Ovary (tissue), 9 donors: ENCODE results near the gene SPRED2. TPM values are rescaled to one million over a fixed set of nuclear protein-coding genes. Genes with fewer than 3 reads are reported as not detected.

Experiments
- DNase-seq, 5 donors: peaks; one replicate each; pipeline ENCODE4 v3.0.0-alpha.2; 2019 to 2020
- H3K27ac ChIP-seq, 2 donors: fragments of 200-600 bp; one replicate each; pipeline versions ENCODE4 v1.5.1 to v1.8.0; 2019 to 2022
- H3K27me3 ChIP-seq: fragments of 200-600 bp; one replicate; pipeline ENCODE4 v1.8.0; 2022
- H3K36me3 ChIP-seq: fragments of 200-600 bp; sonication (generic); one replicate; pipeline ENCODE4 v1.5.1; 2019
- H3K4me1 ChIP-seq: one replicate; pipeline ENCODE4 v1.8.1; 2013; ENCODE audit warnings: mild to moderate bottlenecking, moderate library complexity; ENCODE audit not compliant: insufficient read depth
- H3K4me3 ChIP-seq: fragments of 200-600 bp; sonication (generic); one replicate; pipeline ENCODE4 v1.5.1; 2017
- H3K9me3 ChIP-seq, 2 donors: fragments of 200-600 bp in 1 of 2; sonication (generic) in 1 of 2; one replicate each; pipeline versions ENCODE4 v1.5.1 to v1.8.1; 2013 to 2019; ENCODE audit warnings: mild to moderate bottlenecking in 1 of 2, moderate library complexity in 1 of 2
- EP300 ChIP-seq: sonication (generic); formaldehyde crosslinking; IDR thresholded peaks from one replicate; pipeline ENCODE4 v1.6.1; 2017; ENCODE audit warnings: antibody characterized with exemption
- POLR2A ChIP-seq: fragments of 450-650 bp; IDR thresholded peaks from one replicate; pipeline ENCODE4 v1.6.1; 2017; ENCODE audit warnings: antibody characterized with exemption, mild to moderate bottlenecking, moderate library complexity
- WGBS, 3 donors: extraction: QIAGEN DNeasy Blood & Tissue Kit in 1 of 3; methylation state at CpG; one replicate each; pipeline versions ENCODE4 v1.1.5 to v1.1.7; 2013 to 2017; 5-methylcytosine and 5-hydroxymethylcytosine counted together
- intact Hi-C, 4 donors: fragments of 100-400 bp; cut with DNase I; formaldehyde crosslinking; loops; one replicate each; pipeline versions ENCODE4 v1.11.0 to v1.15.1; 2022 to 2023
- polyA plus RNA-seq, 2 donors: library from polyadenylated mRNA; stranded (reverse); fragments of 200-250 nt in 1 of 2; fragments of 350-450 nt in 1 of 2; fragmentation: Illumina TruSeq in 1 of 2; extraction: RNeasy Lipid Tissue Mini Kit (QIAGEN cat#74804) in 1 of 2; gene quantifications; one replicate each; pipeline ENCODE4 v1.2.3, GENCODE V29; 2013 to 2014
- total RNA-seq, 7 donors: library from RNA; depleted of rRNA in 2 of 7; stranded (reverse); fragments of >200 nt in 2 of 7; fragmentation: NEBNext Ultra II Directional in 3 of 7; extraction: Animal tissue kit (Norgen Biotek cat#: 25700) in 3 of 7; gene quantifications; one replicate each; pipeline versions ENCODE4 v1.1.0 to v1.2.4, GENCODE V29; 2016 to 2023
- TF ChIP-seq, protein P1 (sequence below), 3 donors: fragments of 450-650 bp in 2 of 3; fragments of 200-600 bp in 1 of 3; IDR thresholded peaks; one replicate each; pipeline versions ENCODE4 v1.5.1 to v1.8.0; 2016 to 2022; ENCODE audit warnings: antibody characterized with exemption in 3 of 3, mild to moderate bottlenecking in 1 of 3
- donor health status: DM: no; HTN: no; CAD: no; lungs with moderate emphysema.
- donor health status: DM: no; HTN: no; CAD: no.
- donor health status: Bipolar disorder and iron deficiency.
- donor health status: DM: yes; HTN: yes; CAD: no.
- donor health status: DM: no; HTN: no; CAD: no.
- donor health status: DM: yes; HTN: yes; CAD: no.

The SPRED2 gene
- total and polyA plus RNA-seq, 9 donors, result 13.1 to 32.9 (median 17.6) TPM

DNA sequence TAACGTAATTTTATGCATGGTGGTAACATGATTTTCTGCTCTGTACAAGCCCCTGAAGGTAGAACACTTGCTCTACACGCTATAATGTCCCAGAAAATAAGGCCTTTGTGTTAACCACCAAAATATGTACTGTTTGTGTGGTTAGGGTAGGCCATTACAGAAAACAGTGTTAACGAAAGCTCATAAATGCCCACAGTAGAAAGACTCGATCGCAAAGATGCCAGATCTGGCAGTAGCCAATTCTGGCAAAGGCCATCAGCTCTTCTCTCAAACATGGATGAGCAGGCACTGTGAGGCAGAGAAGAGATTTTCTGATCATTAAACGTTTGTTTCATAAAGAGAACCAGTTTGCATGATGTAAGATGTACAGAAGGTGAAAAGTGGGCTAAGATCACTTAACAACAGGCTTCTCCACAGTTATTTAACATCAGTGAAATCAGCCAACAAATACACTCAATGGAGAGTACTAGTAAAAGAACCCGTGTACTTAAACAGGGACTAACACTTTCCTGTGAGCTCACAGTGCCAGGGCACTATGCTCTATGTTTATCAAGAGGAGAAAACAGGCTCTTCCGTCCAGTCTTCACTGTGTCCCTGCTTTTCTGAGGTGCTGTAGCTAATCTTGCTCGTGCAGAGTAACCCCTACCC lies 80.3 kb downstream of the SPRED2 start:
- TF ChIP-seq EP300 (no peak), POLR2A (no peak)
- TF ChIP-seq, protein P1, sequence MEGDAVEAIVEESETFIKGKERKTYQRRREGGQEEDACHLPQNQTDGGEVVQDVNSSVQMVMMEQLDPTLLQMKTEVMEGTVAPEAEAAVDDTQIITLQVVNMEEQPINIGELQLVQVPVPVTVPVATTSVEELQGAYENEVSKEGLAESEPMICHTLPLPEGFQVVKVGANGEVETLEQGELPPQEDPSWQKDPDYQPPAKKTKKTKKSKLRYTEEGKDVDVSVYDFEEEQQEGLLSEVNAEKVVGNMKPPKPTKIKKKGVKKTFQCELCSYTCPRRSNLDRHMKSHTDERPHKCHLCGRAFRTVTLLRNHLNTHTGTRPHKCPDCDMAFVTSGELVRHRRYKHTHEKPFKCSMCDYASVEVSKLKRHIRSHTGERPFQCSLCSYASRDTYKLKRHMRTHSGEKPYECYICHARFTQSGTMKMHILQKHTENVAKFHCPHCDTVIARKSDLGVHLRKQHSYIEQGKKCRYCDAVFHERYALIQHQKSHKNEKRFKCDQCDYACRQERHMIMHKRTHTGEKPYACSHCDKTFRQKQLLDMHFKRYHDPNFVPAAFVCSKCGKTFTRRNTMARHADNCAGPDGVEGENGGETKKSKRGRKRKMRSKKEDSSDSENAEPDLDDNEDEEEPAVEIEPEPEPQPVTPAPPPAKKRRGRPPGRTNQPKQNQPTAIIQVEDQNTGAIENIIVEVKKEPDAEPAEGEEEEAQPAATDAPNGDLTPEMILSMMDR (IDR thresholded peaks at IDR 0.05), result no peak
- WGBS, 3 donors, result 82 to 85% (median 85%) methylated on average over 9 of the region's 9 CpGs

DNA sequence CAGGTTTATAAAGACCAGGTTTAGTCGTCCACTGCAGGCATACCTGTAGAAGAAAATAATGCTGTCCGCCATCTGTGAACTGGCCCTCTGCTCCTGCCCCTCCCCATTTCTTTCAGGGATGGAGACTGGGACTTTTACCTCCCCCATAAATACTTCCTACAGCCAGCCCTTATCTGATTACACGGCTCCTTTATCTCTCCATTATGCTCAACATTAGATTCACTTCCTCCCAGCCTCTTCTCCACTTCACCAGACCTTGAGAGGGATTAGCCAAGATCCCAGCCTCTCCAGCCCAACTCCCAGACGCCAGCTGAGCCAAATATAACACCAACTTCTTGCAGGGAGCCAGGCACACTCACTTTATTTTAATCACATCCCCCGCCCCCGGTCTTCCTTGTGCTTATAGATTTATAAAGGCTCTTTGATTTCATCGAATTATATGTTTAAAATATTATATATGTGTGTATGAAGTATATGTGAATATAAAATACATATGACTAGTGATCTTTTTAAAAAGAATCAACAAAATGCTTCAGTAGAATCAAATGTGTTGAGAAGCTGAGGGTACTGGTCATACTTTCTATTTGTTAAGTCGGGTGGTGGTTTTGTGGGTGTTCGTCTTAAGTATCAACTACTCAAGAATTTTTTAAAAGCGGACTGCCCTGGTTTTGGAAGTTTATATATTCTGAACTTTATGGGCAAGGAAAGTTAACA lies 81.0 kb downstream of the SPRED2 start:
- Histone ChIP-seq H3K27ac (no peak overlapping the region), H3K9me3 (no peaks in the 10 kb centered on the region), H3K27me3 (no peaks in the 10 kb centered on the region), H3K4me1 (peaks cover 16% of the 10 kb centered on the region), H3K36me3 (no peaks in the 10 kb centered on the region), H3K4me3 (no peak overlapping the region)
- TF ChIP-seq EP300, result no peak
- TF ChIP-seq POLR2A, result no peak
- TF ChIP-seq, protein P1 (IDR thresholded peaks at IDR 0.05), result no peak
- DNase-seq, result no peak
- intact Hi-C loops, result no loop called here
- WGBS, 3 donors, result 53 to 61% (median 57%) methylated on average over 10 of the region's 10 CpGs

More for the DNA sequence above, 80.3 kb downstream of the SPRED2 start:
- DNase-seq, result no peak
- Histone ChIP-seq H3K27ac (no peak overlapping the region), H3K4me1 (peaks cover 16% of the 10 kb centered on the region), H3K27me3 (no peaks in the 10 kb centered on the region), H3K4me3 (no peak overlapping the region), H3K36me3 (no peaks in the 10 kb centered on the region), H3K9me3 (no peaks in the 10 kb centered on the region)
- intact Hi-C loops, result no loop called here

DNA sequence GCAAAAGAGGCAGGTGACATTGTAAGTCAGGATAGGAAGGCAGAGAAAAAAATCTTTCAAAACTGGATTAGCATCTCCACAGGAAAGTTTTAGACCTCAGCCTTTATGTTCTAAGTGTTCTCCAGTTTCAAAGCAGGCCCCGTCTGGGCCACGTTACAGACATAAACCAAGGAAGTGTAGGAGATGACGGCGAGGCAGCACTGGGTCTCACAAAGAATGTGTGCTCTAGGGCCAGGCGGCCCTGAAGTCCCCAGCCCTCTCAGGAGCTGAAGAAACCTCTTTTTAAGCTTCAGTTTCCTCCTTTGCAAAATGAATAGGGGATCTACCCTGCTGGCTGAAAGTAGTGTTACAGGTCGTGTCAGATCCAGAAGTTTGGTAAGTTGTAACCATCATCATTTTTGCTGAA lies 81.7 kb downstream of the SPRED2 start:
- peaks cover 19% of the 10 kb centered on the region for H3K4me1 ChIP-seq
- H3K36me3 ChIP-seq, result no peaks in the 10 kb centered on the region
- no peaks in the 10 kb centered on the region for H3K9me3 ChIP-seq
- DNase-seq, result no peak
- no peak overlapping the region for H3K4me3 ChIP-seq
- H3K27me3 ChIP-seq, result no peaks in the 10 kb centered on the region
- H3K27ac ChIP-seq, result no peak overlapping the region
- TF ChIP-seq, protein P1 (IDR thresholded peaks at IDR 0.05), result no peak
- TF ChIP-seq POLR2A (no peak), EP300 (no peak)
- intact Hi-C loops, result no loop called here
- 58 to 65% (median 61%) methylated on average over 6 of the region's 6 CpGs for WGBS, 3 donors

DNA sequence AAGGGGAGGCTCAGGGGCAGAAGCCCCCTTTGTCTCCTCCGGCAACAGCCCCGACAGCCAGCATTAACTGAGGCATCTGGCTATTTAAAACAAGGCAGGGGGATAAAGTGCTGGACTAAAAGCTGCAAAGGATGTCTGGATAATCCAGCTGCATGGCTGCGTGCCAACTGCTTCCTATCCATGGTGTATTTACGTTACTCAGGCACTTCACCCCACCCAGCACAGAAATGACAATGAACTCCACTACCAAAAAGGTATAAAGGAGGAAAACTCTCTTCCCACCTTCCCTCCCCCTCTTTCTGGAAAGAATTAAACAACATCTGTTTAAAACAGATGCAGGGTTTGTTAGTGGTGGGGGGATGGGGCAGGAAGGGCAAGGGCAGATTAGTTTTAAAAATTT lies 82.5 kb downstream of the SPRED2 start:
- no peaks in the 10 kb centered on the region for H3K27me3 ChIP-seq
- no peak overlapping the region for H3K27ac ChIP-seq
- H3K9me3 ChIP-seq, result no peaks in the 10 kb centered on the region
- WGBS, 3 donors, result 8 to 16% (median 10%) methylated on average over 4 of the region's 4 CpGs
- DNase-seq, result peak; percentile 64 to 80 (median 75)
- TF ChIP-seq EP300 (no peak), POLR2A (no peak)
- TF ChIP-seq, protein P1 (IDR thresholded peaks at IDR 0.05), result no peak
- peaks cover 19% of the 10 kb centered on the region for H3K4me1 ChIP-seq
- intact Hi-C loops, result no loop called here
- H3K36me3 ChIP-seq, result no peaks in the 10 kb centered on the region
- H3K4me3 ChIP-seq, result no peak overlapping the region
